Subcutaneous adipose tissue (tissue), 4 donors: ENCODE measurements around the gene OGDH. TPM values are rescaled to one million over a fixed set of nuclear protein-coding genes. Genes with fewer than 3 reads are reported as not detected.

Experiments used
- CTCF ChIP-seq: fragments of 450-650 bp; IDR thresholded peaks from one replicate; pipeline ENCODE4 v1.5.1; 2016; ENCODE audit warnings: low read depth, mild to moderate bottlenecking, control low read depth, antibody characterized with exemption, moderate library complexity
- total RNA-seq, 4 donors: library from RNA; depleted of rRNA; stranded (reverse); fragments of >200 nt; gene quantifications; one replicate each; pipeline ENCODE4 v1.1.0, GENCODE V29; 2016

The OGDH gene
- total RNA-seq, 4 donors from 2014 or later, result 62.3 to 93.6 (median 68.5) TPM

- no peak for TF ChIP-seq CTCF
Measured at GRCh38 chr7:44565097-44565794, 41.2 kb upstream of the OGDH start.

- no peak for TF ChIP-seq CTCF
Measured at GRCh38 chr7:44565795-44566559, 40.5 kb upstream of the OGDH start.

- TF ChIP-seq CTCF, result no peak
Measured at GRCh38 chr7:44566680-44567079, 39.7 kb upstream of the OGDH start.

GRCh38 chr7:44567884-44568283 is 38.5 kb upstream of the OGDH start:
- no peak for TF ChIP-seq CTCF

- TF ChIP-seq CTCF, result no peak
Measured at GRCh38 chr7:44568771-44569560, 37.5 kb upstream of the OGDH start.

GRCh38 chr7:44569959-44570358 is 36.5 kb upstream of the OGDH start:
- no peak for TF ChIP-seq CTCF

GRCh38 chr7:44572771-44573170 is 33.7 kb upstream of the OGDH start:
- TF ChIP-seq CTCF, result no peak
